Breast epithelium (tissue), 4 donors: Measurements from ENCODE around the gene AP3M1. TPM values are rescaled to one million over a fixed set of nuclear protein-coding genes. Genes with fewer than 3 reads are reported as not detected.

Experiments
- DNase-seq, 2 donors: peaks; one replicate each; pipeline ENCODE4 v3.0.0-alpha.2; 2019; ENCODE audit warnings: low spot score in 2 of 2
- H3K27ac ChIP-seq, 2 donors: fragments of 200-600 bp; sonication (generic) in 1 of 2; one replicate each; pipeline ENCODE4 v1.5.1; 2016 to 2019; ENCODE audit warnings: mild to moderate bottlenecking in 1 of 2
- H3K27me3 ChIP-seq, 2 donors: fragments of 200-600 bp; sonication (generic) in 1 of 2; one replicate each; pipeline versions ENCODE4 v1.5.1 to v1.6.0; 2017 to 2019; ENCODE audit warnings: control low read depth in 1 of 2, mild to moderate bottlenecking in 1 of 2
- H3K36me3 ChIP-seq: fragments of 200-600 bp; one replicate; pipeline ENCODE4 v1.5.1; 2019
- H3K4me1 ChIP-seq, 2 donors: fragments of 200-600 bp; sonication (generic); one replicate each; pipeline ENCODE4 v1.5.1; 2016 to 2019; ENCODE audit warnings: control low read depth in 1 of 2
- H3K4me3 ChIP-seq, 3 donors: fragments of 200-600 bp; sonication (generic); 1 replicate in 2 of 3; 2 replicates in 1 of 3; pipeline ENCODE4 v1.5.1; 2016 to 2019; ENCODE audit warnings: mild to moderate bottlenecking in 3 of 3, moderate library complexity in 2 of 3
- H3K9me3 ChIP-seq, 2 donors: fragments of 200-600 bp; sonication (generic) in 1 of 2; one replicate each; pipeline ENCODE4 v1.5.1; 2016 to 2019; ENCODE audit warnings: control low read depth in 1 of 2
- CTCF ChIP-seq, 3 donors: fragments of 450-650 bp; IDR thresholded peaks; one replicate each; pipeline ENCODE4 v1.5.1; 2016 to 2017; ENCODE audit warnings: antibody characterized with exemption in 3 of 3, mild to moderate bottlenecking in 3 of 3, moderate library complexity in 3 of 3
- POLR2A ChIP-seq: fragments of 450-650 bp; IDR thresholded peaks from one replicate; pipeline ENCODE4 v1.6.1; 2016; ENCODE audit warnings: antibody characterized with exemption, mild to moderate bottlenecking, moderate library complexity
- POLR2AphosphoS5 ChIP-seq, 3 donors: sonication (generic); formaldehyde crosslinking; IDR thresholded peaks; one replicate each; pipeline ENCODE4 v1.6.1; 2017; ENCODE audit warnings: antibody characterized with exemption in 3 of 3
- intact Hi-C: fragments of 100-400 bp; cut with DNase I; formaldehyde crosslinking; loops from one replicate; pipeline ENCODE4 v1.15.1; 2023; ENCODE audit warnings: low total_unique reads
- total RNA-seq, 3 donors: library from RNA; depleted of rRNA; stranded (reverse); fragments of >200 nt; gene quantifications; one replicate each; pipeline ENCODE4 v1.1.0, GENCODE V29; 2016

AP3M1 gene
- total RNA-seq, 3 donors from 2014 or later = 22.3 to 38.1 (median 23.2) TPM

GRCh38 chr10:74178042-74178791 lies 27.6 kb upstream of the AP3M1 start:
- no peaks in the 10 kb centered on the region for H3K36me3 ChIP-seq
- H3K4me1 ChIP-seq = peaks cover 0 to 7% of the 10 kb centered on the region in 2 donors
- intact Hi-C loops = no loop called here
- no peak overlapping the region for H3K4me3 ChIP-seq
- H3K27me3 ChIP-seq = no peaks in the 10 kb centered on the region
- H3K27ac ChIP-seq = no peak overlapping the region
- H3K9me3 ChIP-seq = no peaks in the 10 kb centered on the region
- no peak for DNase-seq
- no peak for TF ChIP-seq POLR2AphosphoS5 (IDR thresholded peaks at IDR 0.05)
- no peak for TF ChIP-seq POLR2A

GRCh38 chr10:74177140-74177677 lies 26.6 kb upstream of the AP3M1 start:
- TF ChIP-seq POLR2A (no peak), POLR2AphosphoS5 (IDR thresholded peaks at IDR 0.05) (no peak), CTCF (IDR thresholded peaks at IDR 0.05) (no peak)
- no peaks in the 10 kb centered on the region for H3K36me3 ChIP-seq
- H3K4me1 ChIP-seq = peaks cover 0 to 7% of the 10 kb centered on the region in 2 donors
- peak; percentile 52 to 58 for DNase-seq
- H3K9me3 ChIP-seq = no peaks in the 10 kb centered on the region
- peak overlapping the region; percentile 95 to 96 for H3K27ac ChIP-seq
- H3K4me3 ChIP-seq = peak overlapping the region; percentile 82 to 88 (median 86)
- no peaks in the 10 kb centered on the region for H3K27me3 ChIP-seq
- intact Hi-C loops = no loop called here

- Histone ChIP-seq H3K36me3 (no peaks in the 10 kb centered on the region), H3K9me3 (no peaks in the 10 kb centered on the region), H3K27me3 (no peaks in the 10 kb centered on the region), H3K4me3 (peak overlapping the region; percentile 82 to 88 (median 86)), H3K27ac (peak overlapping the region; percentile 95 to 96), H3K4me1 (peaks cover 0 to 7% of the 10 kb centered on the region in 2 donors)
- TF ChIP-seq POLR2A (peak; percentile 30), CTCF (IDR thresholded peaks at IDR 0.05) (no peak), POLR2AphosphoS5 (IDR thresholded peaks at IDR 0.05) (peak; percentile 76 to 93 (median 85))
- intact Hi-C loops = no loop called here
- peak; percentile 96 to 97 for DNase-seq
These were observed 25.9 kb upstream of the AP3M1 start for GRCh38 chr10:74176380-74177139.

- no peak for TF ChIP-seq POLR2A
- TF ChIP-seq POLR2AphosphoS5 (IDR thresholded peaks at IDR 0.05) = no peak
- no peak for TF ChIP-seq CTCF (IDR thresholded peaks at IDR 0.05)
These were observed 25.1 kb upstream of the AP3M1 start for GRCh38 chr10:74175510-74176379.

GRCh38 chr10:74174521-74174920 lies 23.9 kb upstream of the AP3M1 start:
- TF ChIP-seq CTCF (IDR thresholded peaks at IDR 0.05) (no peak), POLR2A (no peak), POLR2AphosphoS5 (IDR thresholded peaks at IDR 0.05) (no peak)
- H3K9me3 ChIP-seq = no peaks in the 10 kb centered on the region
- no peak for DNase-seq
- peaks cover 0 to 7% of the 10 kb centered on the region in 2 donors for H3K4me1 ChIP-seq
- intact Hi-C loops = no loop called here
- no peak overlapping the region for H3K4me3 ChIP-seq
- H3K36me3 ChIP-seq = no peaks in the 10 kb centered on the region
- H3K27ac ChIP-seq = no peak overlapping the region
- H3K27me3 ChIP-seq = no peaks in the 10 kb centered on the region

More at GRCh38 chr10:74175510-74176379, 25.1 kb upstream of the AP3M1 start:
- no peak for DNase-seq
- no peaks in the 10 kb centered on the region for H3K27me3 ChIP-seq
- no peaks in the 10 kb centered on the region for H3K9me3 ChIP-seq
- H3K36me3 ChIP-seq = no peaks in the 10 kb centered on the region
- intact Hi-C loops = no loop called here
- H3K27ac ChIP-seq = peak overlapping the region; percentile 95 to 96
- peak overlapping the region; percentile 82 to 88 (median 86) for H3K4me3 ChIP-seq
- peaks cover 0 to 7% of the 10 kb centered on the region in 2 donors for H3K4me1 ChIP-seq
